ENCODE results near the gene FHIT. TPM values are rescaled to one million over a fixed set of nuclear protein-coding genes. Genes with fewer than 3 reads are reported as not detected.

Gene FHIT
- total and polyA plus RNA-seq, 10 of the 15 experiments (the other 5 are each of a cell fraction or from before 2014, with no cell fraction given) = 4.2 to 14.9 (median 9.4) TPM

DNA sequence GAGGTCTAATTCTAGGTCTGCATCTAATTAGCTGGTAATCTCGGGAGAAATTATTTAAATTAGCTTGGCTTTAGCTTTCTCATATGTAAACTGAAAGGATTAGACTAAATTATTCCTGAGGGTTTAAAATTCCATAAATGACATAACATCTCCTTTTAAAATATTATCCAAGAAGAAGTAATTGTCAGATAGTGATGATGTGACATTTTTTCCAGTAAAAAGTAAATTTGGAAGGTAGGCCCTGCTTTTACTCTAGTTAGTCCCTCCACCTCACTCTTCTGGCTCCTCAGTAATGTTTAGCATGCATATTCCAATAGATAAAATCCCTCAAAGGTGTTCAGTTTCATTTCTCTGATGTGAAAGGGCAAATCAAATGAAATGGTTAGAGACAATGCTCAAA, 215.7 kb downstream of the FHIT start:
- Histone ChIP-seq H3K4me2 (ENCODE audit: control insufficient read depth, insufficient read depth) (no peak overlapping the region), H3K9ac (ENCODE audit: control insufficient read depth, insufficient read depth, low read length) (no peak overlapping the region), H3K27ac (ENCODE audit: control insufficient read depth, insufficient read depth) (no peak overlapping the region), H3K4me1 (ENCODE audit: control insufficient read depth, insufficient read depth, low read length) (no peaks in the 10 kb centered on the region), H3K36me3 (ENCODE audit: control insufficient read depth in 2 of 2, insufficient read depth in 2 of 2, low read length in 1 of 2) (no peaks in the 10 kb centered on the region), H3K27me3 (replicated peaks in 1 of 2; ENCODE audit: control insufficient read depth in 2 of 2, insufficient read depth in 2 of 2, low read length in 1 of 2) (no peaks in the 10 kb centered on the region), H3K79me2 (ENCODE audit: control insufficient read depth, insufficient read depth, low read length) (no peaks in the 10 kb centered on the region), H4K20me1 (ENCODE audit: control insufficient read depth, insufficient read depth) (no peaks in the 10 kb centered on the region), H3K4me3 (no peak overlapping the region), H3K9me3 (replicated peaks; ENCODE audit: control insufficient read depth, insufficient read depth, low read length) (no peaks in the 10 kb centered on the region), H2AFZ (ENCODE audit: control insufficient read depth, low read depth, low read length) (no peak overlapping the region)
- ATAC-seq = no peak
- TF ChIP-seq DPF2 (IDR thresholded peaks at IDR 0.05) (no peak), ZNF217 (IDR thresholded peaks at IDR 0.05) (no peak), MYB (IDR thresholded peaks at IDR 0.05; ENCODE audit: borderline replicate concordance, low read depth, low read length) (no peak)
- in situ Hi-C loops (cut with MboI) (no loop called here), intact Hi-C loops (cut with micrococcal nuclease; ENCODE audit: unreplicated experiment) (no loop called here)
- BruUV-seq (replicated peaks) = no TSS peak
- RAD21 ChIA-PET (ENCODE audit: unreplicated experiment) = no interaction called here
- no peak for DNase-seq (ENCODE audit: low read depth, low spot score)
- 94% methylated on average over 1 of the region's 1 CpG for WGBS (ENCODE audit: insufficient coverage, insufficient replicate concordance, low lambda C conversion rate, missing lambda C conversion rate)
- SMC1A ChIA-PET (ENCODE audit: uncharacterized antibody, unreplicated experiment) = no interaction called here
- POLR2A ChIA-PET = no interaction called here
- no peak for FAIRE-seq
- CTCF ChIA-PET = interaction anchor here (0.6 kb wide), 1 partner anchor 768 kb away, joined by 3 read pairs; no protein-coding TSS in a partner anchor

DNA sequence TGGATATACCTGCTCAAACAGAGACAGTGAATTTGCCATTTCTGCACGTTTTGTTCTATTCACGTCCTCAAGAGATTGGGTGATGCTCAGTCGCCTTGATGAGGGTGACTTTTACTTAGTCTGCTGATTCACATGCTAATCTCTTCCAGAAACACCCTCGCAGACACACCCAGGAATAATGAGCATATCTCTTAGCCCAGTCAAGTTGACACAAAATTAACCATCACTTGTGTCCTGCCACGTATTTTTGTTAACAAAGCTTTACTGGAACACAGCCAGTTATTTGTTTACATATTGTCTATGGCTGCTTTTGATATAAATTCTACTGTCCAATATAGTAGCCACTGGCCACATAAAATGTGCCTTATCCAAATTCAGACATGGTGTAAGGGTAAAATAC, 218.3 kb downstream of the FHIT start:
- POLR2A ChIA-PET = no interaction called here
- in situ Hi-C loops (cut with MboI) = no loop called here
- FAIRE-seq = no peak

More for the DNA sequence above, 218.3 kb downstream of the FHIT start:
- Histone ChIP-seq H3K27me3 (replicated peaks in 1 of 2; ENCODE audit: control insufficient read depth in 2 of 2, insufficient read depth in 2 of 2, low read length in 1 of 2) (no peaks in the 10 kb centered on the region), H3K36me3 (ENCODE audit: control insufficient read depth in 2 of 2, insufficient read depth in 2 of 2, low read length in 1 of 2) (no peaks in the 10 kb centered on the region), H4K20me1 (ENCODE audit: control insufficient read depth, insufficient read depth) (no peaks in the 10 kb centered on the region), H3K79me2 (ENCODE audit: control insufficient read depth, insufficient read depth, low read length) (no peaks in the 10 kb centered on the region), H3K4me1 (ENCODE audit: control insufficient read depth, insufficient read depth, low read length) (no peaks in the 10 kb centered on the region), H3K4me2 (ENCODE audit: control insufficient read depth, insufficient read depth) (no peak overlapping the region), H3K27ac (ENCODE audit: control insufficient read depth, insufficient read depth) (no peak overlapping the region), H2AFZ (ENCODE audit: control insufficient read depth, low read depth, low read length) (no peak overlapping the region), H3K9me3 (replicated peaks; ENCODE audit: control insufficient read depth, insufficient read depth, low read length) (no peaks in the 10 kb centered on the region), H3K9ac (ENCODE audit: control insufficient read depth, insufficient read depth, low read length) (no peak overlapping the region), H3K4me3 (no peak overlapping the region)
- ATAC-seq = no peak
- no TSS peak for BruUV-seq (replicated peaks)
- intact Hi-C loops (cut with micrococcal nuclease; ENCODE audit: unreplicated experiment) = no loop called here
- ChIA-PET RAD21 (ENCODE audit: unreplicated experiment) (no interaction called here), CTCF (no interaction called here), SMC1A (ENCODE audit: uncharacterized antibody, unreplicated experiment) (no interaction called here)
- WGBS (ENCODE audit: insufficient coverage, insufficient replicate concordance, low lambda C conversion rate, missing lambda C conversion rate) = 96% methylated on average over 5 of the region's 5 CpGs
- no peak for DNase-seq (ENCODE audit: low read depth, low spot score)
- TF ChIP-seq CEBPZ (IDR thresholded peaks at IDR 0.05; ENCODE audit: low read depth, low read length) (no peak), ZBED1 (IDR thresholded peaks at IDR 0.05; ENCODE audit: borderline replicate concordance) (no peak), RBBP5 (conservative IDR thresholded peaks at IDR 0.05) (no peak), POU2F2 (IDR thresholded peaks at IDR 0.05; ENCODE audit: borderline replicate concordance, low read depth, low read length) (no peak), SMARCA5 (IDR thresholded peaks at IDR 0.05) (no peak), ZNF207 (IDR thresholded peaks at IDR 0.05; ENCODE audit: borderline replicate concordance) (no peak)
- TF ChIP-seq, protein P1, sequence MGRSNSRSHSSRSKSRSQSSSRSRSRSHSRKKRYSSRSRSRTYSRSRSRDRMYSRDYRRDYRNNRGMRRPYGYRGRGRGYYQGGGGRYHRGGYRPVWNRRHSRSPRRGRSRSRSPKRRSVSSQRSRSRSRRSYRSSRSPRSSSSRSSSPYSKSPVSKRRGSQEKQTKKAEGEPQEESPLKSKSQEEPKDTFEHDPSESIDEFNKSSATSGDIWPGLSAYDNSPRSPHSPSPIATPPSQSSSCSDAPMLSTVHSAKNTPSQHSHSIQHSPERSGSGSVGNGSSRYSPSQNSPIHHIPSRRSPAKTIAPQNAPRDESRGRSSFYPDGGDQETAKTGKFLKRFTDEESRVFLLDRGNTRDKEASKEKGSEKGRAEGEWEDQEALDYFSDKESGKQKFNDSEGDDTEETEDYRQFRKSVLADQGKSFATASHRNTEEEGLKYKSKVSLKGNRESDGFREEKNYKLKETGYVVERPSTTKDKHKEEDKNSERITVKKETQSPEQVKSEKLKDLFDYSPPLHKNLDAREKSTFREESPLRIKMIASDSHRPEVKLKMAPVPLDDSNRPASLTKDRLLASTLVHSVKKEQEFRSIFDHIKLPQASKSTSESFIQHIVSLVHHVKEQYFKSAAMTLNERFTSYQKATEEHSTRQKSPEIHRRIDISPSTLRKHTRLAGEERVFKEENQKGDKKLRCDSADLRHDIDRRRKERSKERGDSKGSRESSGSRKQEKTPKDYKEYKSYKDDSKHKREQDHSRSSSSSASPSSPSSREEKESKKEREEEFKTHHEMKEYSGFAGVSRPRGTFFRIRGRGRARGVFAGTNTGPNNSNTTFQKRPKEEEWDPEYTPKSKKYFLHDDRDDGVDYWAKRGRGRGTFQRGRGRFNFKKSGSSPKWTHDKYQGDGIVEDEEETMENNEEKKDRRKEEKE (IDR thresholded peaks at IDR 0.05) = no peak
